Kidney capillary endothelial cell (primary cell): ENCODE data around the gene UBE4B.
A peak's percentile ranks its signal among the peaks of the same experiment; 100 is the strongest.

Experiments used
- DNase-seq: peaks from one replicate; pipeline ENCODE4 v3.0.0-alpha.2; 2018; ENCODE audit warnings: low spot score

The UBE4B gene

GRCh38 chr1:10117132-10117531, 84.4 kb downstream of the UBE4B start:
- no peak for DNase-seq

GRCh38 chr1:10117865-10118264, 85.1 kb downstream of the UBE4B start:
- no peak for DNase-seq

DNA sequence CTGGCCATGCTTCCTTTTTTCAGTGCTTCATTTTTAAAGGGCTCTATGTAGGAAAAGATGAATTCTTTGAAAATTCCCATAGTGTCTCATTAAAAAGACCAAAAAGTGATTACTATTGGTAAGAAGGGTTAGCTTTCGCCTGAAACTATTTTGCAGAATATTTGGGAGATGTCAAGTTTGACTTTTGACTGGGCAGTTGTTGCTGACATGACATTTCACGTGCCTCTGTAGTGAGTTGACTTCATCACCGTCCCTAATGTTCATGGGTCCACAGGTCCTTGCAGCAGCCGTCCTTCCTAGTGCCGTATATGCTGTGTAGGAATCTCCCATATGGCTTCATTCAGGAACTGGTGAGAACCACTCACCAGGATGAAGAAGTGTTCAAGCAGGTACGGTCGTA, 88.9 kb downstream of the UBE4B start:
- no peak for DNase-seq

- DNase-seq, result no peak
Observed at GRCh38 chr1:10122926-10123325, 90.2 kb downstream of the UBE4B start.

GRCh38 chr1:10128101-10128765, 95.5 kb downstream of the UBE4B start:
- DNase-seq, result no peak

DNA sequence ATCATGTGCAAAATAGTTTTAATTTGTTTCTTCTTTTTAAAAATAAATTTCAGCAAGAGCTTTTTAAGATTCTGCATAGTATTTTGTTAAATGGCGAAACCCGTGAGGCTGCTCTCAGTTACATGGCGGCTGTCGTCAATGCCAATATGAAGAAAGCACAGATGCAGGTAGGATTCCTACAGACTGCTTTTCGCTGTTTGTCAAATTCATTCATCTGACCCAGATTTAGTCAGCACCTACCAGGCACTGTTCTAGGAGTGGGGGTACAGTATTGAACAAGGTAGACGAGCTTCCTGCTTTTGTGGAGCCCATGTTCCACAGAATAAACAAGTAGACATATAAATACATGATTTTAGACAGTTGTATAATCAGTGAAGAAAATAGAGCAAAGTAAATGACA, 99.6 kb downstream of the UBE4B start:
- DNase-seq, result no peak

- DNase-seq, result no peak
Observed at GRCh38 chr1:10132852-10133251, 100.1 kb downstream of the UBE4B start.

- no peak for DNase-seq
Observed at GRCh38 chr1:10140981-10141380, 108.2 kb downstream of the UBE4B start.

GRCh38 chr1:10143961-10144485, 111.3 kb downstream of the UBE4B start:
- no peak for DNase-seq

GRCh38 chr1:10146391-10146790, 113.6 kb downstream of the UBE4B start:
- no peak for DNase-seq

GRCh38 chr1:10149231-10149630, 116.5 kb downstream of the UBE4B start:
- DNase-seq, result no peak

GRCh38 chr1:10152709-10153284, 120.0 kb downstream of the UBE4B start:
- peak; percentile 44 for DNase-seq

DNA sequence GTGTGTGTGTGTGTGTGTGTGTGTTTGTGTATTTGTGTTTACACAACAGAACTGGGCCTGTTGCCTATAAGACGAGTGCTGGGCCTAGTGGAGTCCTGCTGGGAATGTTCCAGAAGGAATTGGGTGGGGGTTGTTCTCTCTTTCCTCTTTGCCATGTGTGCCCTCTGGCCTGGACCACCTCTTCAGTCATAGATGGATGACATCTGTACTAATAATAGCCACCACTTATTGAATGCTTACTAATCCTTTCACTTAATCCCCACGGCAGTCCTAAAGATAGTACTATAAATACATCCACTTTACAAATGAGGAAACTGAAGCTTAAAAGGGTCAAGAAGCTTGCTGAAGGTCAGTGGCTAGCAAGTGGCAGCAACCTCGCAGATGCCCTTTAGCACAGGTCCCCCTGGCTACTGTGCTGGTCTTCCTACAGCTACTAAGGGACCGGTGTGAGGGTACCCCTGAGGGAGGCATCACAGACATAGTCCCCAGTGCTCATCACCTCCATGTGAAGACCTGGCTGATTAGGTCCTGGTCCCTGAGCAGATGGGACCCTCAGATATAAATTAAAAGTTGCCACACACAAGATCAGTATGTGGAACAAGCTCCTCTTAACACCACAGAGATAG, 122.4 kb downstream of the UBE4B start:
- no peak for DNase-seq

DNA sequence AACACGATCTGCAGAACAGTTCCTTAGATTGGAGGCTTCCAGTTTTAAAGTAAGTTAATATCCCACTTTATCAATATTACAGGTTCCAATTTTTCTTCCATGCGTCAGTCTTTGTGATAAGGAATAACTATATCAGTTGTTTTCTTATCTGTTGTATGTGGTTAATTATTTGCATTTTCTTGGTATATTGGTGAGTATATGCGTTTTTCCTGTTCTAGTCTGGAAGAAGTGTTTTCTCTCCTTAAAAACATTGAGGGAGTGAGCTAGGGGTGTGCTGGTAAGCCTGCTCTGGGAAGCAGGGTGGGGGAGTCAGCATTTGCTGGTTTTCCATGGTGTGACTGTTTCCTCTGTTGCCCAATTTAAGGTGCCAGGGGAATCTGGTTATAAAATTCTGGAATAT, 127.4 kb downstream of the UBE4B start:
- DNase-seq, result no peak

DNA sequence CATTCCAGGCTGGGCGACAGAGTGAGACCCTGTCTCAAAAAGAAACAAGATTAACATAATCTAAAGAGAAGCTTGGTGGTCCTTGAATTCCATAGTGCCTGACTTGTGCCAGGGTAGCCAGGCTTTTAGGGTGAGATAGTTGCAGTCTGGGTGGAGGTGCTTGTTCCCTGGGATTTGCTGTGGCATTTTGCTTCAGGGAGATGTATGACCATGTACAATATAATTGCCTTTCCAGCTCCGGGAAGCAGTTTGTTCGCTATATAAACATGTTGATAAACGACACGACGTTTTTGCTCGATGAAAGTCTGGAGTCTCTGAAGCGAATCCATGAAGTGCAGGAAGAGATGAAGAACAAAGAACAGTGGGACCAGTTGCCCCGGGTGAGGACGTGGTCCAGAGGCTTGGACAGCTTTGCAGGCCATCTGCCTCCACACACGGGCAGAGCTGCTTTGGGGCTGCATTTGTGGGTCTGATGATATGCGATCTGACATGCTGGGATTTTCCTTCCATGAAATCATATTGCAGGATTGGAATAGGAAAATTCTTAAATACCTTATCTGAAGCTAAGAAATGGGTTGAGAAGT, 128.2 kb downstream of the UBE4B start:
- no peak for DNase-seq

DNA sequence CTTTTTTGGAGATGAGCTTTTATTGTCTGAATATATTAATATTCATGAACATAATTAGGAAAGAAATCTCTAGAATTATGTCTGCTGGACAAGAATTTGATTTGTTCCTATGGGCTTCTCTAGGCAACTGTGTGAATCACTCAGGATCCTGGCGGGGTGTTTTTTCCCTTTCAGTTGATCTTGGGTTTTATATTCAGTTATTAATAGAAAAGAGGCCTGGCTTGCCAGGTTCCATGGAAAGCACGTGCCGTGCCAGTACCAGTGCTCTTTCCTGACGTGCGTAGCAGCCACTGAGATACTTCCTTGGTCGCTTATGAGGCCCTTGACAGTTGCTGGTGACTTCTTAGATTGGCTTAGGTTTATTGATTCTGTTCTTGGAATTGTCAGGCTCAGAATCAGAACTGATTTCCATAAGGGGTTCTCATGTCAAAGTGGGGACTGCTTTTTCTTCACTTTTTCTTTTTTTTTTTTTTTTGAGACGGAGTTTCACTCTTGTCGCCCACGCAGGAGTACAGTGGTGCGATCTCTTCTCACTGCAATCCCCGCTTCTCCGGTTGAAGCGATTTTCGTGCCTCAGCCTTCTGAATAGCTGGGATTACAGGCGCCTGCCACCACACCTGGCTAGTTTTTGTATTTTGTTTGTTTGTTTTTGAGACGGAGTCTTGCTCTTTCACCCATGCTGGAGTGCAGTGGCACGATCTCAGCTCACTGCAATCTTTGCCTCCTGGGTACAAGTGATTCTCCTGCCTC, 129.0 kb downstream of the UBE4B start:
- no peak for DNase-seq

- no peak for DNase-seq
Observed at GRCh38 chr1:10168912-10169514, 136.3 kb downstream of the UBE4B start.

DNA sequence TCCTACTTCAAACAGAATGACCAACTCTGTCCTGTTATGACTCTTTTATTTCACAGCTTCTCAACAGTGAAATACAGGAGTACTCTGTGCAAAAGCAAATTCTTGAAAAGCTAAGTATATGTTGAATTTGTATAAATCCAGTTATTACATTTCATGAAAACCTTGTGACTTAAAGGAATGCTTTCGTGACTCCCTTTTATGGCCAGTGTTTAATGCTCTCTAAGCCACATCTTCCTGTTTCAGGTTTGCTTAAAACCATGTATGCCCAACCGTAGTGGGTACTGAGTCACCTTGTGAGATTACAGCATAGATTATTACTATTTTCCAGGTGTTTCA, 137.4 kb downstream of the UBE4B start:
- no peak for DNase-seq

DNA sequence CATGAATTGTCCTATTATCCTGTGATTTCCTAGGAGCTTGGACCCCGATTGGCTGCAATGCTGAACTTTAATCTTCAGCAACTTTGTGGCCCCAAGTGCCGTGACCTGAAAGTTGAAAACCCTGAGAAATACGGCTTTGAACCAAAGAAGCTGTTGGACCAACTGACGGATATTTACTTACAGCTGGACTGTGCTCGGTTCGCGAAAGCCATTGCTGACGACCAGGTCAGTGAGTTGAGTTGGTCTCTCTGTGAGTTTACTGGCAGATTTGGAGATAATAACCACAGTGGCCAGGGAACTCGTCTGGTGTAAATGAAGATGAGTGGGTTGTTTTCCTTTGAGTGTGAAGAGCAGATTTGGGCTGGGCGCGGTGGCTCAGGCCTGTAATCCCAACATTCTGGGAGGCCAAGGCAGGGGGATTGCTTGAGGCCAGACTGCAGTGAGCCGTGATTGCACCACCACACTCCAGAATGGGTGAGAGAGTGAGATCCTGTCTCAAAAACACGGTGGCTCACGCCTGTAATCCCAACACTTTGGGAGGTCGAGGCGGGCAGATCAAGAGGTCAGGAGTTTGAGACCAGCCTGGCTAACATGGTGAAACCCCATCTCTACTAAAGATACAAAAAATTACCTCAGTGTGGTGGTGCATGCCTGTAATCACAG, 138.5 kb downstream of the UBE4B start:
- DNase-seq, result no peak

GRCh38 chr1:10171995-10172669, 139.4 kb downstream of the UBE4B start:
- no peak for DNase-seq

GRCh38 chr1:10173582-10173981, 140.8 kb downstream of the UBE4B start:
- DNase-seq, result no peak
